HG02610 (cell line): Measurements from ENCODE around the gene P2RX4.
"Not testable (repeated sequence)": the region's sequence is repeated elsewhere in the genome, so short reads cannot be mapped to it uniquely, and the experiment has no call there.

Source experiments
- ATAC-seq: cut with Tn5 transposase; IDR thresholded peaks from one replicate; pipeline ENCODE4 v1.9.1; 2021; ENCODE audit warnings: mild to moderate bottlenecking, moderate library complexity; ENCODE audit not compliant: unreplicated experiment

Gene P2RX4

GRCh38 chr12:121209624-121210572 lies at the start of gene P2RX4:
Gene P2RX4, plus strand, starts transcription at chr12:121210129. Its CDS starts 36 bp downstream, at chr12:121210165.
- ATAC-seq, result peak; percentile 78

- no peak for ATAC-seq
Observed at GRCh38 chr12:121162384-121162783, 47.5 kb upstream of the P2RX4 start.

- ATAC-seq, result no peak
Observed at GRCh38 chr12:121162985-121163384, 46.9 kb upstream of the P2RX4 start.

- not testable (repeated sequence) for ATAC-seq
Observed at GRCh38 chr12:121164839-121165238, 45.1 kb upstream of the P2RX4 start.

- no peak for ATAC-seq
Observed at GRCh38 chr12:121165316-121165715, 44.6 kb upstream of the P2RX4 start.

- no peak for ATAC-seq
Observed at GRCh38 chr12:121166356-121166755, 43.6 kb upstream of the P2RX4 start.

- ATAC-seq, result no peak
Observed at GRCh38 chr12:121167232-121167820, 42.6 kb upstream of the P2RX4 start.

GRCh38 chr12:121167951-121168350 lies 42.0 kb upstream of the P2RX4 start:
- no peak for ATAC-seq

GRCh38 chr12:121170151-121170550 lies 39.8 kb upstream of the P2RX4 start:
- ATAC-seq, result no peak

GRCh38 chr12:121170611-121171260 lies 39.2 kb upstream of the P2RX4 start:
- no peak for ATAC-seq

- ATAC-seq, result no peak
Observed at GRCh38 chr12:121172145-121172544, 37.8 kb upstream of the P2RX4 start.

GRCh38 chr12:121175383-121176119 lies 34.4 kb upstream of the P2RX4 start:
- peak; percentile 63 for ATAC-seq

- no peak for ATAC-seq
Observed at GRCh38 chr12:121176826-121177529, 33.0 kb upstream of the P2RX4 start.

GRCh38 chr12:121181181-121181580 lies 28.7 kb upstream of the P2RX4 start:
- ATAC-seq, result no peak

- ATAC-seq, result peak; percentile 75
Observed at GRCh38 chr12:121182222-121182893, 27.6 kb upstream of the P2RX4 start.

- no peak for ATAC-seq
Observed at GRCh38 chr12:121184425-121184824, 25.5 kb upstream of the P2RX4 start.

- no peak for ATAC-seq
Observed at GRCh38 chr12:121184984-121185889, 24.7 kb upstream of the P2RX4 start.

GRCh38 chr12:121186826-121187225 lies 23.1 kb upstream of the P2RX4 start:
- ATAC-seq, result no peak

- no peak for ATAC-seq
Observed at GRCh38 chr12:121187501-121187900, 22.4 kb upstream of the P2RX4 start.
